Kidney (tissue), 22 donors: ENCODE results near the gene PCDHGA1. TPM values are rescaled to one million over a fixed set of nuclear protein-coding genes. Genes with fewer than 3 reads are reported as not detected.
A peak's percentile ranks its signal among the peaks of the same experiment; 100 is the strongest.

Experiments
- DNase-seq, 5 donors: peaks; one replicate each; pipeline ENCODE4 v3.0.0-alpha.2; 2013 to 2020
- FAIRE-seq: peaks from 2 replicates; lab custom pipeline; 2012; peaks lifted over from hg19 to GRCh38; lab: Jason Lieb, UNC
- H3K27ac ChIP-seq, 2 donors: one replicate each; pipeline ENCODE4 v1.7.0; 2013; ENCODE audit warnings: low read depth in 2 of 2, low read length in 2 of 2, inconsistent platforms in 1 of 2
- H3K27me3 ChIP-seq: one replicate; pipeline ENCODE4 v1.7.1; 2013; ENCODE audit warnings: low read length, inconsistent platforms; ENCODE audit not compliant: control insufficient read depth, insufficient read depth
- H3K36me3 ChIP-seq, 3 donors: one replicate each; pipeline versions ENCODE4 v1.7.0 to v1.7.1; 2013; ENCODE audit warnings: low read length in 3 of 3, control low read depth in 1 of 3, inconsistent platforms in 1 of 3; ENCODE audit not compliant: insufficient read depth in 3 of 3, control insufficient read depth in 2 of 3
- H3K4me1 ChIP-seq, 3 donors: one replicate each; pipeline versions ENCODE4 v1.7.0 to v1.7.1; 2013; ENCODE audit warnings: low read length in 3 of 3, inconsistent platforms in 1 of 3, low read depth in 1 of 3; ENCODE audit not compliant: control insufficient read depth in 2 of 3, insufficient read depth in 2 of 3
- H3K4me3 ChIP-seq, 3 donors: one replicate each; pipeline versions ENCODE4 v1.7.0 to v1.8.1; 2013; ENCODE audit warnings: low read length in 3 of 3, control low read depth in 1 of 3, inconsistent platforms in 1 of 3
- H3K9ac ChIP-seq, 3 donors: one replicate each; pipeline versions ENCODE4 v1.7.0 to v1.7.1; 2013; ENCODE audit warnings: low read length in 3 of 3, control low read depth in 1 of 3, inconsistent platforms in 1 of 3
- H3K9me3 ChIP-seq, 3 donors: one replicate each; pipeline versions ENCODE4 v1.7.0 to v1.7.1; 2013; ENCODE audit warnings: low read length in 3 of 3, control low read depth in 1 of 3, inconsistent platforms in 1 of 3; ENCODE audit not compliant: control insufficient read depth in 2 of 3, insufficient read depth in 1 of 3
- CTCF ChIP-seq: IDR thresholded peaks from 3 replicates; pipeline ENCODE4 v1.5.1; 2012; ENCODE audit warnings: mild to moderate bottlenecking, moderate library complexity, borderline replicate concordance; ENCODE audit not compliant: insufficient read depth; ENCODE audit errors: extremely low read depth
- intact Hi-C: fragments of 100-400 bp; cut with DNase I; formaldehyde crosslinking; loops from one replicate; pipeline ENCODE4 v1.11.1; 2022
- long read RNA-seq, 10 donors: library from polyadenylated mRNA in 1 of 10; unstranded in 1 of 10; transcript quantifications; one replicate each; pipeline ENCODE4 v2.0.0 and lab custom pipeline, GENCODE V29; 2021 to 2026
- polyA plus RNA-seq: library from polyadenylated mRNA; stranded (reverse); fragments of 350-450 nt; fragmentation: Illumina TruSeq; extraction: RNeasy Lipid Tissue Mini Kit (QIAGEN cat#74804); gene quantifications from one replicate; pipeline ENCODE4 v1.2.3, GENCODE V29; 2014; ENCODE audit warnings: low read depth, low replicate concordance; ENCODE audit not compliant: insufficient read depth
- total RNA-seq: library from RNA; stranded (reverse); fragmentation: NEBNext Ultra II Directional; extraction: Animal tissue kit (Norgen Biotek cat#: 25700); gene quantifications from one replicate; pipeline ENCODE4 v1.2.1, GENCODE V29; 2021
- donor health status: control.
- donor health status: control.
- donor health status: control.
- donor health status: control.
- donor health status: control.
- donor health status: DM: yes; HTN: yes; CAD: no.
- donor health status: Normal renal cell carcinoma (clear cell type).

PCDHGA1 gene
- 0.69 TPM for total RNA-seq
- polyA plus RNA-seq: 0.19 TPM
- long read RNA-seq, donor 1: 0 reads
- long read RNA-seq, donor 2, full-length matches to known transcripts: 1 of 1 reads
- long read RNA-seq, donor 2, partial matches to known transcripts: 0 of 1 reads
- long read RNA-seq, donor 2, other reads (novel, unspliced or antisense): 0 of 1 reads
- long read RNA-seq, donor 3, full-length matches to known transcripts: 2 of 2 reads
- long read RNA-seq, donor 3, partial matches to known transcripts: 0 of 2 reads
- long read RNA-seq, donor 3, other reads (novel, unspliced or antisense): 0 of 2 reads
- long read RNA-seq, donor 4, full-length matches to known transcripts: 2 of 2 reads
- long read RNA-seq, donor 4, partial matches to known transcripts: 0 of 2 reads
- long read RNA-seq, donor 4, other reads (novel, unspliced or antisense): 0 of 2 reads
- long read RNA-seq, donor 5: 0 reads
- long read RNA-seq, donor 6, full-length matches to known transcripts: 1 of 1 reads
- long read RNA-seq, donor 6, partial matches to known transcripts: 0 of 1 reads
- long read RNA-seq, donor 6, other reads (novel, unspliced or antisense): 0 of 1 reads
- long read RNA-seq, donor 7: 0 reads
- long read RNA-seq, donor 8: 0 reads
- long read RNA-seq, donor 9: 0 reads
- long read RNA-seq, donor 10: 0 reads

DNA sequence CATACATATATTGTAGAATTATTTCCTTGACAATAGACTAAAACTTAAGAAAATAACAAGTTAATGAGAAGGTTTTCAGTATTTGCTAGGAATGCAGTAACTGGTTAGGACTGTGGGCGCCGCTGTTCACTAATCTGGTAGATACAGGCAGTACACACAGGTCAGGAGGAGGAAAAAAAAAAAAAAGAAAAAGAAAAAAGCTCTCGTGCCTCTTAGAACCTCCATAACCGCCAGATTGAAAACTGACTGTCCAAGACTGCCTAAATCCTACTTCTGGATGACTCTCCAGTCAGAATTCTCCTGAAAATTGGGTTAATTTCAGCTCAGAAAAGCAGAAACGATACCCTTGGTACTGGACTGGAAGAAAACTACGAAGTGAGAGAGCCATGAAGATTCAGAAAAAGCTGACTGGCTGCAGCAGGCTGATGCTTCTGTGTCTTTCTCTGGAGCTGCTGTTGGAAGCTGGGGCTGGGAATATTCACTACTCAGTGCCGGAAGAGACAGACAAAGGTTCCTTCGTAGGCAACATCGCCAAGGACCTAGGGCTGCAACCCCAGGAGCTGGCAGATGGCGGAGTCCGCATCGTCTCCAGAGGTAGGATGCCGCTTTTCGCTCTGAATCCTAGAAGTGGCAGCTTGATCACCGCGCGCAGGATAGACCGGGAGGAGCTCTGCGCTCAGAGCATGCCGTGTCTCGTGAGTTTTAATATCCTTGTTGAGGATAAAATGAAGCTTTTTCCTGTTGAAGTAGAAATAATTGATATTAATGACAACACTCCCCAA lies at the start of gene PCDHGA1:
Gene PCDHGA1, plus strand, starts transcription at position 216 of the 782 bp plus-strand sequence.
- no peaks in the 10 kb centered on the region for H3K36me3 ChIP-seq
- peak; percentile 21 for TF ChIP-seq CTCF
- H3K9ac ChIP-seq: no peak within 1 kb of the TSS
- H3K27me3 ChIP-seq: no peaks in the 10 kb centered on the region
- intact Hi-C loops: no loop called here
- peaks cover 0 to 39% (median 17%) of the 10 kb centered on the region in 3 donors for H3K9me3 ChIP-seq
- H3K4me3 ChIP-seq: peak within 1 kb of the TSS in 1 of 3 donors; percentile 8
- FAIRE-seq (no peak), DNase-seq (peak in 1 of 5 donors; percentile 9)
- no peak within 1 kb of the TSS for H3K27ac ChIP-seq
- H3K4me1 ChIP-seq: no peaks in the 10 kb centered on the region

GRCh38 chr5:141298376-141298775 lies 31.9 kb upstream of the PCDHGA1 start:
- no peaks in the 10 kb centered on the region for H3K4me1 ChIP-seq
- H3K36me3 ChIP-seq: no peaks in the 10 kb centered on the region
- no peak overlapping the region for H3K9ac ChIP-seq
- H3K9me3 ChIP-seq: peaks cover 1 to 74% (median 7%) of the 10 kb centered on the region in 3 donors
- no peaks in the 10 kb centered on the region for H3K27me3 ChIP-seq
- intact Hi-C loops: no loop called here
- FAIRE-seq: no peak
- DNase-seq: no peak
- H3K4me3 ChIP-seq: no peak overlapping the region
- no peak overlapping the region for H3K27ac ChIP-seq
- no peak for TF ChIP-seq CTCF

DNA sequence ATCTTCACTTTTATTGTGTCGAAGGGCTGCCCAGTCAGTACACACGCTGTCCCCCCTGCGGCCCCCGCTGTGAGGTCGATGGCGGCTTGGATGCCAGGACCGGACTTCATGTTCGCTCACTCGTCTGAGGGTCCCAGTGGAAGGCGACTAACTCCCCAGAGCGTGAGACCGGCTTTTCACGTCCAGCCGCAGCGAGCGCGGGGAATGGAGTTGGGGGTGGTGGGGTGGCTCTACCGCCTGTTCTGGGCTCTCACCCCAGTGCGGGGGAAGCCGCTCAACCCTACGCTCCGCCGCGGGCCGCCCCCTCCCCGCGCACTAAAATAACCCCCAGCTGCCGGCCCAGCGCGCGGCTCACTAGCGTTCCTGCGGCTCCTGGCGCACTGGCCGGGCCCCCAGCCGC lies 26.6 kb upstream of the PCDHGA1 start, which contains the start of gene SLC25A2:
Gene SLC25A2, minus strand, starts transcription at position 294 of the 400 bp plus-strand sequence. Its CDS starts 184 bp downstream, at position 110.
- Histone ChIP-seq H3K27ac (no peak within 1 kb of the TSS), H3K27me3 (no peaks in the 10 kb centered on the region), H3K9ac (no peak within 1 kb of the TSS), H3K4me3 (no peak within 1 kb of the TSS), H3K36me3 (no peaks in the 10 kb centered on the region), H3K4me1 (no peaks in the 10 kb centered on the region), H3K9me3 (peaks cover 0 to 75% (median 1%) of the 10 kb centered on the region in 3 donors)
- DNase-seq (no peak), FAIRE-seq (no peak)
- intact Hi-C loops: no loop called here
- no peak for TF ChIP-seq CTCF
